HG02678 (cell line): ENCODE results near the gene ERH.
"Not testable (repeated sequence)": the region's sequence is repeated elsewhere in the genome, so short reads cannot be mapped to it uniquely, and the experiment has no call there.

Experiments used
- ATAC-seq: cut with Tn5 transposase; IDR thresholded peaks from one replicate; pipeline ENCODE4 v1.9.1; 2021; ENCODE audit warnings: mild to moderate bottlenecking, moderate library complexity; ENCODE audit not compliant: unreplicated experiment

ERH gene

DNA sequence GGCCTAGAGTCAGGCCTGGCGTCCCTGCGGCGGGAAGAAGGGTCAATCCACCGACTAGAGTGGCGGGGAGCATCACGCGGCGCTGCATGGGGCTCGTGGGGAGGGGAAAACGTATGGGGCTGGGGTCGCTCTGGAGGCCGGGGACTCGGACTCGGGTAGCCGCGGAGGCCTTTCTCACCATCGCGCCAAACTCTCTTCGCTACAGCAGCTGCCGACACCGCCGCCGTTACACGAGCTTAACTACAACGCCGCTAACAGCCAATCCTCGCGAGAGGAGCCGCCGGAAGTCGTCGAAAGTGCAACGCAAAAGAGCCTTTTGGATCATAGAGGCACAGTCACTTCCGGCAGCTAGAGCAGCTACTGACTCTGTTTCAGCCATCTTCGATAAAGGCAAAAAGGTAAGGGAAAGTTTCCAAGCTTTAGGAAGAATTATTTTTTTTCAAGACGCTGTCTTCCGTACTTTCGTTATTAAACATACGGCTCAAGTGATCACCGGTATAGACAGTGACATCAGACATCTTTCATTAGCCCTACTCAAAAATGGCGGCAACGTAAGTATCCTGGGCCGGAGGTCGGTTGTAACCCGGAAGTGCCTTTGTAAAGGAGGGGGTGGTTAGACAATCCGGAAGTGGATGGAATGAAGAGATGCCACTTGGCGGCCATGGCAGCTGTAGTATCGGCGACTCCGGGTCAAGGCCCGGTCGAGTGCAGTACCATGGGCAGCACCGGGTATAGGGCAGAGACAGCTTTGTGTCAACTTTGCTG is at the start of gene ERH, which contains the start of gene SLC39A9:
Gene ERH, minus strand, starts transcription at position 247 of the 765 bp plus-strand sequence. Its CDS starts 66 bp downstream, at position 181.
Gene SLC39A9, plus strand, starts transcription at position 640 of the 765 bp plus-strand sequence. CDS start 678 bp downstream, outside the sequence.
- peak; percentile 84 for ATAC-seq

DNA sequence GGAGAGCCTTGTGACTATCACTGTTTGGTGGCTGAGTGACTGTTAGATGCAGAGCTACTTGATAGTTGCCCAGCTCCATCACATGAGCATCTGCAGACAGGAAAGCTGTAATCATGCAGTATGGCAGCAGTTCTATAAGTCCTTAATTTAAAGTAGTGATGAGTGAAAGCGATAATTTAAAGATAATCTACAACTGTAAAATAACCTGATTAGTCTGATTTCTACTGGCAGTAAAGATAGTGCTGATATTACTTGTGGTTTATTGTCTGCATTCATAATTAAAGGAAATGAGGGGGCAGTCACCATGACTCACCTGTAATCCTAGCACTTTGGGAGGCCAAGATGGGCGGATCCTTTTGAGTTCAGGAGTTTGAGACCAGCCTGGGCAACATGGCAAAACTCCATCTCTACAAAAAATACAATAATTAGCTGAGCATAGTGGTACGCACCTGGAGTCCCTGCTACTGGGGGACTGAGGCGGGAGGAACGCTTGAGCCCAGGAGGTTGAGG is 45.3 kb upstream of the ERH start:
- no peak for ATAC-seq

DNA sequence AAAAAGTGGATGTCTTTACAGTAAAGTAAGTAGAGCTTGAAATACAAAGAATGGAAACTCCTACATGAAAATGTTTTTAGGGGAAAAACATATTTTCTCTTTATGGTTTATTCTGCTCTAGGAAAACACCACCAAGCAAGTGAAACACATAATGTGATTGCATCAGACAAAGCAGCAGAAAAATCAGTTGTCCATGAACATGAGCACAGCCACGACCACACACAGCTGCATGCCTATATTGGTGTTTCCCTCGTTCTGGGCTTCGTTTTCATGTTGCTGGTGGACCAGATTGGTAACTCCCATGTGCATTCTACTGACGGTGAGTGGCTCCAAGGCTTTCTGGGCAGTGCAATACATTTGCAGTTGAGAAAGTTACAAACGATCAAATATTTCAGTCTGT is 43.8 kb upstream of the ERH start:
- peak; percentile 93 for ATAC-seq

DNA sequence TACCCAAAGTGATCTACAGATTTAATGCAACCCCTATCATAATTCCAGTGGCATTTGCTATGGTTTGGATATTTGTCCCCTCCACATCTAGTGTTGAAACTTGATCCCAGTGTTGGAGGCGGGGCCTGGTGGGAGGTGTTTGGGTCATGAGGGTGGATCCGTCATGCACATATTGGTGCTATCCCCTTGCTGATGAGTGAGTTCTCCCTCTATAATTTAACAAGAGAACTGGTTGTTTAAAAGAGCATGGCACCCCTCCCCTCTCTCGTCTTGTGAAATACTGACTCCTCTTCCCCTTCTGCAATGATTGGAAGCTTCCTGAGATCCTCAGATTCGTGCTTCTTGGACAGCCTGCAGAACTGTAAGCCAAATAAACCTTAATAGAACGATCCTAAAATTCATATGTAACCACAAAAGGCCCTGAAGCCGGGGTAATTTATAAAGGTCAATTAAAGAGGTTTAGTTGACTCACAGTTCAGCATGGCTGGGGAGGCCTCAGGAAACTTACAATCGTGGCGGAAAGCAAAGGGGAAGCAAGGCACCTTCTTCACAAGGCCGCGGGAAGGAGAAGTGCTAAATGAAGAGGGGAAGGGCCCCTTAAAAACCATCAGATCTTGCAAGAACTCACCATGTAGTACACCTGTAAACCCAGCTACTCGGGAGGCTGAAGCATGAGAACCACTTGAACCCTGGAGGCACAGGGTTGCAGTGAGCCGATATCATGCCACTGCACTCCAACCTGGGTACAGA is 41.6 kb upstream of the ERH start:
- ATAC-seq: no peak

DNA sequence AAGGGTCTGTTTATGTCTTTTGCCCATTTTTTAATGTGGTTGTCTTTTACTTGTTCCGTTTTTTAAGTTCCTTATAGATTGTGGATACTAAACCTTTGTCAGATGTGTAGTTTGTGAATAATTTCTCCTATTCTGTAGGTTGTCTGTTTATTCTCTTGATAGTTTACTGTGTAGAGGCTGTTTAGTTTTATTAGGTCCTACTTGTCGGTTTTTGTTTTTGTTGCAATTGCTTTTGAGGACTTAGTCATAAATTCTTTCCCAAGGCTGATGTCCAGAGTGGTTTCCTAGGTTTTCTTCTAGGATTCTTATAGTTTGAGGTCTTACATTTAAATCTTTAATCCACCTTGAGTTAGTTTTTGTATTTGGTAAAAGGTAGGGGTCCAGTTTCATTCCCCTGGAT is 34.3 kb upstream of the ERH start:
- no peak for ATAC-seq

DNA sequence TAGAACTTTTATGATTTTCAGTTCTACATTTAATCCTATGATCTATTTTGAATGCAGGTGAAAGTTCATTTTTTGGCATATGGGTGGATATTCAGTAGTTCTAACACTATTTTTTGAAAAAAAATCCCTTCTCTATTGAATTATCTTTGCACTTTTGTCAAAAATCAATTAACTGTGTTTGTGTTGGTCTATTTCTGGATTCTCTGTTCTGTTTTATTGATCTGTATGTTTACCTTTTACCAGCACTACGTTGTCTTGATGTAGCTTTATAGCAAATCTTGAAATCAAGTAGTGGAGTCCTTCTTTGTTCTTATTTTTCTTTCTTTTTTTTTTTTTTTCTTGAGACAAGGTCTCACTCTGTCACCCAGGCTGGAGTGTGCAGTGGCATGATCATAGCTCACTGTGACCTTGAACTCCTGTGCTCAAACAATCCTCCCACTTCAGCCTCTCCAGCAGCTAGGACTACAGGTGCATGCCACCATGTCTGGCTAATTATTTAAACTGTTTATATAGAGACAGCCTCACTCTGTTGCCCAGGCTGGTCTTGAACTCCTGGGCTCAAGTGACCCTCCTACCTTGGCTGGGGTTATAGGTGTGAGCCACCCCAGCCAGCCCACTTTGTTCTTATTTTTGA is 32.3 kb upstream of the ERH start:
- ATAC-seq: no peak

DNA sequence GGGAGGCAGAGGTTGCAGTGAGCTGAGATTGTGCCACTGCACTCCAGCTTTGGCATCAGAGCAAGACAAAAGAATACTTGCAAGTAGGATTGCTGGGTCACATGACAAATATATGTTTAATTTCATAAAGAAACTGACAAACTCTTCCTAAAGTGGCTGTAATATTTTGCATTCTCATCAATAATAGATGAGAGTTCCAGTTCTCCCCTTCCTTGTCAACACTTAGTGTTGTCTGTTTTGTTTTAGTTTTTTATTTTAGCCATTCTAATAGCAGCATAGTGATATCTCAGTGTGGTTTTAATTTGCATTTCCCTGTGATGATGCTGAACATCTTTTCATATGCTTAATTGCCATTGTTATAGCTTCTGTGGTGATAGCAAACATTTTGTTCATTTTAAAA is 31.5 kb upstream of the ERH start:
- no peak for ATAC-seq

DNA sequence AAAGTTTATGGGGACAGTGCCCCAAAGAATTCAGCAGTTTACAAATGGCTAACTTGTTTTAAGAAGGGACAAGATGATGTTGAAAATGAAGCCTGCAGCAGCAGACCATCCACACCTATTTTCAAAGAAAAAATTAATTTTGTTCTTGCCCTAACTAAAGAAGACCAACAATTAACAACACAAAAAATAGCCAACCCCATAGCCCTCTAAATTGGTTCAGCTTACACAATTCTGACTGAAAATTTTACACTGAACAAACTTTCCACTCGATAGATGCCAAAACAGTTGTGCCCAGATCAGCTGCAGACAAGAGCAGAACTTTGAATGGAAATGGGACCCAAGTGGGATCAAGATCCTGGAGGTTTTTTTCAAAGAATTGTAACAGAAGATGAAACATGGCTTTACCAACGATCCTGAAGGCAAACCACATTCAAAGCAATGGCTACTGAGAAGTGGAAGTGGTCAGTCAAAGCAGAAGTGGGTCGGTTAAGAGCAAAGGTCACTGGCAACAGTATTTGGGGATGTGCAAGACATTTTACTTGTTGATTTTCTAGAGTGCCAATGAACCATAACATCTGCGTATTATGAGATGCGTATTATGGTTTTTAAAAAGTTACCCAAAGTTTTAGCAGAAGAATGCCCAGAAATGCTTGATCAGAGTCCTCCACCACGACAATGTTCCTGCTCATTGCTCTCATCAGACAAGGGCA is 30.3 kb upstream of the ERH start:
- ATAC-seq: peak; percentile 67

DNA sequence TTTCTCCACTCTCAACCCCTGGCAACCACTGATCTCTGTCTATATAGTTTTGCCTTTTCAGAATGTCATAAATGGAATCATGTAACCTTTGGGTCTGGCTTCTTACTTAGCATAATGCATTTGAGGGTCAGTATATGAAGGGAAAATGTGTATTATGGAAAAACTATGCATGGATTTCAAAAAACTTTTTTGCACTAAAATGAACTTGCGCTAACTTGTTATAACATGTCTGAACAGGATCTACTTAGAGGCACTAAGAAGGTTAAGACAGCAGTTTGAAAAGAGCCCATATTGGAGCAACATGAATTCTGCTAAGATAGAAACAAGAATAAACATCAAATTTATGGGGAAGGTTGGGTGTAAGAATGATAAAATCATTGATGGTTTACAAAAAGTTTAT is 29.5 kb upstream of the ERH start:
- no peak for ATAC-seq

DNA sequence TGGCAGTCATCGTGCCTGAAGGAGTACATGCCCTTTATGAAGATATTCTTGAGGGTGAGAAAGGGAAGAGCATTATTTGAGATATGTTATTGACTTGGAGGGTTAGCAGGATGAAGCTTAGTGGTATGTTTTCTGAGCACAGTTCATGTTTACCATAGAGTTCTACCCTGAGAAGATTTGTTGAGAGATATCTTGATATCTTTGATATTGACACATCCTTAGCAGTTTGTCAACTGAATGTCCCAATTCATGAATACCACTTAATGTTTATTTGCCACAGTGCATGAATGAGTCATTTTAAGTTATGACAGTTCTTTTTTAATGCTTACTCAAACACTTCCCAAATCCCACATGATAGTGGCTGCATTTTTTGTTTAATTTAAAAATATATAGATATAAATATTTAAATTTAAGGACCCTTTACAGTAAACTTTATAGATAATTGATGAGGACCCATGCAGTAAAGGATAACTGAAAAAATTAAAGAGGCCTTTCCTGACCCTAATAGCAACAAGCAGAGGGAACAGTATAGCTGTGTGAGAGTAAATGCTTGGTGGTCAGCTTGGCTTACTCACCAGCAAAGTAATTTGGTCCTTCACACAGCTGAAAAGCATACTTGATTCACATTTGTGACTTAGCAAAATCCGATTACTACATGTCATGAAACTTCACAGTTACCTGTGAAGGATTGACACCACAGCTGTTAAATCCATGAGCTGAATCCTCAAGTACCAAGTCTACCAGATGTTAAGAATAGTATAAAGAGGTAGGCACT is 26.2 kb upstream of the ERH start:
- ATAC-seq: no peak

DNA sequence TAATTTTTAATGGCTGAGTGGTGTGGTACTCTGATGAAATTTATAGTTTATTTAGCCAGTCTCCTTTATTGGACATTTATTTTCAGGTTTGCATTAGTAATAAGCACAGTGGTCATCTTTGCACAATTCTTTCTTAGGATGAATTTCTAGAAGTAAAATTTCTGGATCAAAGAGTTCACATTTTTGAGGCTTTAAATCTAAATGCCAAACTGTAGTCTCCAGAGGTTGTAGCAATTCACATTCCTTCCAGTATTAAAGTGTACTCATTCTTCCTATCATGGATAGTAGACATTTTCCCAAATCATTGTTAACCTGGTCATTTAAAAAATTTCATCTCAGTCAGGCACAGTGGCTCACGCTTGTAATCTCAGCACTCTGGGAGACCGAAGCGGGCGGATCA is 25.2 kb upstream of the ERH start:
- no peak for ATAC-seq

DNA sequence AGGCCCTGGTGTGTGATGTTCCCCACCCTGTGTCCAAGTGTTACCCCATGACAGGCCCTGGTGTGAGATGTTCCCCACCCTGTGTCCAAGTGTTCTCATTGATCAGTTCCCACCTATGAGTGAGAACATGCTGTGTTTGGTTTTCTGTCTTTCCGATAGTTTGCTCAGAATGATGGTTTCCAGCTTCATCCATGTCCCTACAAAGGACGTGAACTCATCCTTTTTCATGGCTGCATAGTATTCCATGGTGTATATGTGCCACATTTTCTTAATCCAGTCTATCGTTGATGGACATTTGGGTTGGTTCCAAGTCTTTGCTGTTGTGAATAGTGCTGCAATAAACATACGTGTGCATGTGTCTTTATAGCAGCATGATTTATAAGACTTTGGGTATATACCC is 18.0 kb upstream of the ERH start:
- ATAC-seq: not testable (repeated sequence)

DNA sequence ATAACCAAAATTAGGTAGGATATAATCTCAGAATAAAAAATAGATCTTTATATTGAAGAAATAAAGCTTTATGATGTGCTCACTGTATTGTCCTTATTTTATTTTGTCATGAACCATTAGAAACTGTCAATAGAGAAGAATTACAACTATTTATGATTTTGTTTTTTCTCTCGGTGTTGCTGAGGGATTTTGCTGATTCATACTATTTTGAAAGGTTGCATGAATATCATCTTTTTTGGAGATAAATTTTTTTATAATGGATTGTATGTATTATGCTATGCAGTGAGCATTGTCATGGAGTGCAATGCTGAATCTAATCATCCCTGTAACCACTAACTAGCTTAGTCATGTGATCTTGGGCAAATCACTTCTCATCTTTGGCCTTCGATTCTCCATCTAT is 15.4 kb upstream of the ERH start:
- ATAC-seq: no peak

DNA sequence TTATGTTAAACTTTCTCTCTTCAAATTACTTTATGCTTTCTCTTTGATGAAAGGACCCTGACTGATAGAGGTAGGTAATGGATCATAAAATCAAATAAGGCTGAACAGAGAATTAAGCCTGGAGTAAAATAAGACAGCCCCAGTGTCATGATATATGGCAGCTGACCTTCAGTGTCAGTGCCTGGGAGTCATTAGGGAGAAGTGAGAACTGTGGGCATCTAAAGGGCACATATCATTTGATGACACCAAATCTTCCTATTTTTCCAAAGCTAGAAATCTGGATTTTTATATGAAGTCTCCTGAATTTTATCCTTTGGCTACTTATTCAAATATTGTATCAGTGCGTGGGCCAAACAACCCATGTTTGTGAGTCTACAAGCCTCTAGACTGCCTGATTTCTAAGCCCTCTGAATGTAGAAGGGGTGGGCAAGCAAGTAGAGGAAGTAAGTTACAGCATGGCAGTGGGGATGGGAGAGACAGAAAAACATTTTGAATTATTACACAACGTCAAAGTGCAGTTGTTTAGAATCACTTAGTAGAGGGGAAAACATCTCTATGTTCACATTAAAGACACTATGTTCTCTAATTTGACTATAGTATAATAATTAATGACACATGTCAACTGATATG is 10.3 kb upstream of the ERH start:
- no peak for ATAC-seq

DNA sequence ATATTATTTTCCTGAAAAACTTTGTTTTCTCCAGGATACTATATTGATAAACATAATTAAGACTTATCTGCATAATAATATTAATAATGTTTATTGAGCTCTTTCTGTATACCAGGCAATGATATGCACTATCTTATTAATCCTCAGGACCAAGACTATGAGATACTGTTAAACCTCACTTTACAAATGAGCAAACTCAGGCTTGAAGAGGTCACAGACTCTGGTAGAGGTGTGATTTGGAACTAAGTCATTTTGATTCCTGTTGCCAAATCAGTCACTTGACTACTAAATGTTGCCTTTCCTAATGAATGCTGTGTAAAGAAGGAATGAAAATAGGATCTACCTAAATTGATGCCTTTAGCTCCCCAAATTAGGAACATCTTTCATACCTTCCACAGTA is 7.7 kb upstream of the ERH start:
- no peak for ATAC-seq

DNA sequence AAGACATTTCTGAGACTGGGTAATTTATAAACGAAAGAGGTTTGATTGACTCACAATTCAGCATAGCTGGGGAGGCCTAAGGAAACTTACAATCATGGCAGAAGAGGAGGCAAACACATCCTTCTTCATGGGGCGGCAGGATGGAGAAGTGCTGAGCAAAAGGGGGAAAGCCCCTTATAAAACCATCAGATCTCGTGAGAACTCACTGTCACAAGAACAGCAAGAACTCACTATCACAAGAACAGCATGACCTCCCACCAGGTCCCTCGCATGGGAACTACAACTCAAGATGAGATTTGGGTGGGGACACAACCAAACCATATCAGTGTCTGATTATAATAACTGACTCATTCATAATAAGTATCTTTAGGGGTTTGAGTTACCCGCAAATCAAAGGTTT is 6.8 kb upstream of the ERH start:
- ATAC-seq: no peak

DNA sequence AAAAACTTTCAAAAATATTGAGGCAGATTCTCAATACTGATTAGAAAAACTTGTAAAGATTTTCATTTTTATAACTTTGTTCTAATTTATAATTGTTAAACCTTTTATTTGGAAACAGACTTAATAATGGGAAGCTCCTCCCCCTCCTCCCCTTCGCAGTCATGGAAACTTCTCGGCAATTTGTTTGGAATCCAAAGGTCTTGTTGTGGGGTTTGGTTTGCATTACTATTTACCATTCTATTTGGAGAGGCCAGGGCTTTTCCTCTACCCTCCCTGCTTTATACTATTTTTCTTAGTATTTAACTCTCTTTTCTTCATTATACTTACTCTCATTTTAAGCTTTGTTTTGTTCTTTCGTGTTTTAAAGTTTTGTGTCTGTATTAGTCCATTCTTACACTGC is 6.4 kb upstream of the ERH start:
- no peak for ATAC-seq

DNA sequence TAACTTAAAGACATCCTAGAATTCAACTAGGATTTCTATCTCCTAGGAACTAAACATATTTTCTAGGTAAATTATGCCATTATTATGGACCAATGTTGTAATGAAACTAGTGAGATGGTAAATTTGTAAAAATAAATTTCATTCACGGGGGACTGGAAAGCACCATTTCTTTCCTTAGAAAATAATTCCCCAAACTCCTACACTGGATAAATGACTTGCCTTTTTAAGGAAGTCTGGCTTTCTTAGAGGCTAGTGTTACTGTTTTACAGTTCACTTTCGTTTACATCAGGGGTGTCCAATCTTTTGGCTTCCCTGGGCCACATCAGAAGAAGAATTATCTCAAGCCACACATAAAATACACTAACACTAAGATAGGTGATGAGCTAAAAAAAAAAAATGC is 3.7 kb upstream of the ERH start:
- ATAC-seq: no peak

DNA sequence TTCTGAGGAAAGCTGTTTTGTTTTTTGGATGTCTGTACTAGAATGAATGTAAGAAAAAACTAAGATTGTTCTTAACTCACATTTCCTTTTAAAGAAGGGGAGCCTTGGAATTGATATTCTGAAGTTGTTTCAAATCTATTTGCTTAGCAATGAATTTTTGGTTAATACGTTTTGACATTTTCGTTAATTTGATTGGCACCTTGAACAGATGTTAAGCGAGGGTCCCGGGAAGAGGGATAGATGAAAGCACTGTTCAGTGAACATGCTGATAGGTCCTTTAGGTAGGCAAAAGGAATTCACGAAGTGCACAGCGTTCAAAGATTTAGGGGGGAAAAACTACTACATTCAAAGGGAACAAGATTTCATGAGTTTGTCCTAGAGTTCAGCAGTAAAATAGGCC is 2.1 kb upstream of the ERH start:
- no peak for ATAC-seq

DNA sequence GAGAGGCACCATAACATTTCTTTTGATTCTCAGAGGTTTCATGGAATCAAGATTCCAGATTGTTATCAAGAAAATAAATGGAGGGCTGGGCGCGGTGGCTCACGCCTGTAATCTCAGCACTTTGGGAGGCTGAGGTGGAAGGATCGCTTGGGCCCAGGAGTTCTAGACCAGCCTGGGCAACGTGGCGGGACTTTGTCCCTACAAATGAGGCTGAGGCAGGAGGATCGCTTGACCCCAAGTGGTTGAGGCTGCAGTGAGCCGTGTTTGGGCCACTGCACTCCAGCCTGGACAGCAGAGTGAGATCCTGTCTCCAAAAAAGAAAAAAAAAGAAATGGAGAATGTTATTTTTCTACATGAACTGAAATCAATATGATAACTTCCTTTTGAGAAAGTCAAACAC is 1.7 kb upstream of the ERH start:
- no peak for ATAC-seq
